Neural cell (in vitro differentiated cells): Measurements from ENCODE around the gene HMGXB4. TPM values are rescaled to one million over a fixed set of nuclear protein-coding genes. Genes with fewer than 3 reads are reported as not detected.

Source experiments
- H2AFZ ChIP-seq: fragments of 200-600, 300-800 bp; sonication (generic), shearing (Covaris generic); 2 replicates; pipeline ENCODE4 v1.6.0; 2014; ENCODE audit warnings: low read depth, mild to moderate bottlenecking, antibody characterized with exemption, low read length, moderate library complexity
- H3F3A ChIP-seq: fragments of 200-600 bp; shearing (Covaris generic); 2 replicates; pipeline ENCODE4 v1.6.1; 2016; ENCODE audit warnings: mild to moderate bottlenecking, moderate library complexity, mixed read lengths, antibody characterized with exemption, low read length; ENCODE audit not compliant: insufficient read depth, poor library complexity, severe bottlenecking
- H3K27ac ChIP-seq: fragments of 200-600, 300-800 bp; sonication (generic), shearing (Covaris generic); 2 replicates; pipeline ENCODE4 v1.5.1; 2014; ENCODE audit warnings: mild to moderate bottlenecking, low read length, moderate library complexity
- H3K27me3 ChIP-seq: fragments of 300-800, 200-600 bp; sonication (generic), shearing (Covaris generic); 2 replicates; pipeline ENCODE4 v1.6.0; 2014; ENCODE audit warnings: mild to moderate bottlenecking, low read depth, low read length, moderate library complexity; ENCODE audit not compliant: insufficient read depth
- H3K36me3 ChIP-seq: fragments of 300-800, 200-600 bp; sonication (generic), shearing (Covaris generic); 2 replicates; pipeline ENCODE4 v1.5.1; 2014; ENCODE audit warnings: mild to moderate bottlenecking, antibody characterized with exemption, low read length, moderate library complexity; ENCODE audit not compliant: insufficient read depth
- H3K4me2 ChIP-seq: fragments of 300-800, 200-600 bp; sonication (generic), shearing (Covaris generic); 2 replicates; pipeline ENCODE4 v1.6.0; 2014; ENCODE audit warnings: mild to moderate bottlenecking, low read length
- H3K4me3 ChIP-seq: fragments of 300-800, 200-600 bp; sonication (generic), shearing (Covaris generic); 2 replicates; pipeline ENCODE4 v1.5.1; 2014; ENCODE audit warnings: mild to moderate bottlenecking, low read length, moderate library complexity
- H3K79me2 ChIP-seq: fragments of 200-600 bp; shearing (Covaris generic); replicated peaks from 2 replicates; pipeline ENCODE4 v1.6.0; 2014; ENCODE audit warnings: mild to moderate bottlenecking, low read length, moderate library complexity; ENCODE audit not compliant: insufficient read depth
- H3K9ac ChIP-seq: fragments of 300-800, 200-600 bp; sonication (generic), shearing (Covaris generic); 2 replicates; pipeline ENCODE4 v1.6.1; 2016; ENCODE audit warnings: mild to moderate bottlenecking, low read length, mixed read lengths
- H3K9me2 ChIP-seq: fragments of 200-600 bp; shearing (Covaris generic); 2 replicates; pipeline ENCODE4 v1.6.1; 2016; ENCODE audit warnings: mild to moderate bottlenecking, low read length, mixed read lengths; ENCODE audit not compliant: insufficient read depth
- H3K9me3 ChIP-seq: fragments of 200-600, 300-800 bp; sonication (generic), shearing (Covaris generic); 2 replicates; pipeline ENCODE4 v1.6.1; 2016; ENCODE audit warnings: mild to moderate bottlenecking, mixed run types, low read length, moderate library complexity, mixed read lengths
- H4K20me1 ChIP-seq: fragments of 200-600 bp; shearing (Covaris generic); 2 replicates; pipeline ENCODE4 v1.6.1; 2016; ENCODE audit warnings: mild to moderate bottlenecking, mixed run types; ENCODE audit not compliant: insufficient read depth
- EP300 ChIP-seq: fragments of 450-650 bp; conservative IDR thresholded peaks from 2 replicates; pipeline ENCODE4 v1.6.1; 2014; ENCODE audit warnings: antibody characterized with exemption, mild to moderate bottlenecking, moderate library complexity; ENCODE audit not compliant: poor library complexity, severe bottlenecking
- EZH2 ChIP-seq: fragments of 200-600, 300-800 bp; shearing (Covaris generic), sonication (generic); IDR thresholded peaks from 2 replicates; pipeline ENCODE4 v1.6.1; 2014; ENCODE audit warnings: antibody characterized with exemption, low read length, borderline replicate concordance, mild to moderate bottlenecking; ENCODE audit not compliant: insufficient read depth, poor library complexity, severe bottlenecking
- MXI1 ChIP-seq: fragments of 450-650 bp; conservative IDR thresholded peaks from 2 replicates; pipeline ENCODE4 v1.6.1; 2014; ENCODE audit warnings: antibody characterized with exemption, mild to moderate bottlenecking; ENCODE audit not compliant: poor library complexity, severe bottlenecking
- POLR2AphosphoS5 ChIP-seq: IDR thresholded peaks from 2 replicates; pipeline ENCODE4 v1.6.1; 2012
- RAD21 ChIP-seq: fragments of 450-650 bp; conservative IDR thresholded peaks from 2 replicates; pipeline ENCODE4 v1.6.1; 2014; ENCODE audit warnings: antibody characterized with exemption, mild to moderate bottlenecking, moderate library complexity
- SMC3 ChIP-seq: fragments of 450-650 bp; conservative IDR thresholded peaks from 2 replicates; pipeline ENCODE4 v1.6.1; 2014; ENCODE audit warnings: antibody characterized with exemption, mild to moderate bottlenecking, moderate library complexity; ENCODE audit not compliant: poor library complexity
- TAF1 ChIP-seq: IDR thresholded peaks from 2 replicates; pipeline ENCODE4 v1.6.1; 2012; ENCODE audit warnings: low read depth
- polyA plus RNA-seq: library from polyadenylated mRNA; depleted of rRNA; stranded (reverse); fragments of >200 nt; gene quantifications from 2 replicates; pipeline ENCODE4 v1.2.3, GENCODE V29; 2014
- TF ChIP-seq, protein P1 (sequence below): fragments of 450-650 bp; IDR thresholded peaks from 2 replicates; pipeline ENCODE4 v1.5.1; 2014; ENCODE audit warnings: antibody characterized with exemption, mild to moderate bottlenecking, moderate library complexity; ENCODE audit not compliant: poor library complexity, severe bottlenecking
- TF ChIP-seq, protein P2 (sequence below): IDR thresholded peaks from 2 replicates; pipeline ENCODE4 v1.6.1; 2012; ENCODE audit warnings: borderline replicate concordance

Gene HMGXB4
- polyA plus RNA-seq, 1 donor from 2014 or later, result 20.0 TPM

DNA sequence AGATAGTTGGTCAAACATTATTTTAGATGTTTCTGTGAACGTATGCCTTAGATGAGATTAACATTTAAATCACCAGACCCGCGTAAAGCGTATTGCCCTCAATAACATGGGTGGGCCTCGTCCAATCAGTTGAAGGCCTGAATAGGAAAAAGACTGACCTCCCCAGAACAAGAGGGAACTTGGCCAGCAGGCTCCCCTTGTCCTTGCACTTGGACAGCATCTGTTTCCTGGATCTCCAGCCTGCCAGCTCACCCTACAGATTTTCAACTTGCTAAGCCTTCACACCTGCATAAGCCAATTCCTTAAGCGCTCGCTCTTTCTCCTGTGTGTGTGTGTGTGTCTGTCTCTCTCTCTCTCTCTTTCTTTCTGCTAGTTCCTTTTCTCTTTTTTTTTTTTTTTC is 50.6 kb downstream of the HMGXB4 start:
- H4K20me1 ChIP-seq, result no peaks in the 10 kb centered on the region
- H2AFZ ChIP-seq, result no peak overlapping the region
- no peaks in the 10 kb centered on the region for H3F3A ChIP-seq
- H3K27me3 ChIP-seq, result no peaks in the 10 kb centered on the region
- no peak overlapping the region for H3K4me2 ChIP-seq
- no peak for TF ChIP-seq MXI1
- no peak for TF ChIP-seq EP300
- no peak for TF ChIP-seq TAF1
- no peak for TF ChIP-seq POLR2AphosphoS5
- TF ChIP-seq RAD21, result no peak
- TF ChIP-seq, protein P1, sequence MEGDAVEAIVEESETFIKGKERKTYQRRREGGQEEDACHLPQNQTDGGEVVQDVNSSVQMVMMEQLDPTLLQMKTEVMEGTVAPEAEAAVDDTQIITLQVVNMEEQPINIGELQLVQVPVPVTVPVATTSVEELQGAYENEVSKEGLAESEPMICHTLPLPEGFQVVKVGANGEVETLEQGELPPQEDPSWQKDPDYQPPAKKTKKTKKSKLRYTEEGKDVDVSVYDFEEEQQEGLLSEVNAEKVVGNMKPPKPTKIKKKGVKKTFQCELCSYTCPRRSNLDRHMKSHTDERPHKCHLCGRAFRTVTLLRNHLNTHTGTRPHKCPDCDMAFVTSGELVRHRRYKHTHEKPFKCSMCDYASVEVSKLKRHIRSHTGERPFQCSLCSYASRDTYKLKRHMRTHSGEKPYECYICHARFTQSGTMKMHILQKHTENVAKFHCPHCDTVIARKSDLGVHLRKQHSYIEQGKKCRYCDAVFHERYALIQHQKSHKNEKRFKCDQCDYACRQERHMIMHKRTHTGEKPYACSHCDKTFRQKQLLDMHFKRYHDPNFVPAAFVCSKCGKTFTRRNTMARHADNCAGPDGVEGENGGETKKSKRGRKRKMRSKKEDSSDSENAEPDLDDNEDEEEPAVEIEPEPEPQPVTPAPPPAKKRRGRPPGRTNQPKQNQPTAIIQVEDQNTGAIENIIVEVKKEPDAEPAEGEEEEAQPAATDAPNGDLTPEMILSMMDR, result no peak
- no peak for TF ChIP-seq EZH2
- TF ChIP-seq, protein P2, sequence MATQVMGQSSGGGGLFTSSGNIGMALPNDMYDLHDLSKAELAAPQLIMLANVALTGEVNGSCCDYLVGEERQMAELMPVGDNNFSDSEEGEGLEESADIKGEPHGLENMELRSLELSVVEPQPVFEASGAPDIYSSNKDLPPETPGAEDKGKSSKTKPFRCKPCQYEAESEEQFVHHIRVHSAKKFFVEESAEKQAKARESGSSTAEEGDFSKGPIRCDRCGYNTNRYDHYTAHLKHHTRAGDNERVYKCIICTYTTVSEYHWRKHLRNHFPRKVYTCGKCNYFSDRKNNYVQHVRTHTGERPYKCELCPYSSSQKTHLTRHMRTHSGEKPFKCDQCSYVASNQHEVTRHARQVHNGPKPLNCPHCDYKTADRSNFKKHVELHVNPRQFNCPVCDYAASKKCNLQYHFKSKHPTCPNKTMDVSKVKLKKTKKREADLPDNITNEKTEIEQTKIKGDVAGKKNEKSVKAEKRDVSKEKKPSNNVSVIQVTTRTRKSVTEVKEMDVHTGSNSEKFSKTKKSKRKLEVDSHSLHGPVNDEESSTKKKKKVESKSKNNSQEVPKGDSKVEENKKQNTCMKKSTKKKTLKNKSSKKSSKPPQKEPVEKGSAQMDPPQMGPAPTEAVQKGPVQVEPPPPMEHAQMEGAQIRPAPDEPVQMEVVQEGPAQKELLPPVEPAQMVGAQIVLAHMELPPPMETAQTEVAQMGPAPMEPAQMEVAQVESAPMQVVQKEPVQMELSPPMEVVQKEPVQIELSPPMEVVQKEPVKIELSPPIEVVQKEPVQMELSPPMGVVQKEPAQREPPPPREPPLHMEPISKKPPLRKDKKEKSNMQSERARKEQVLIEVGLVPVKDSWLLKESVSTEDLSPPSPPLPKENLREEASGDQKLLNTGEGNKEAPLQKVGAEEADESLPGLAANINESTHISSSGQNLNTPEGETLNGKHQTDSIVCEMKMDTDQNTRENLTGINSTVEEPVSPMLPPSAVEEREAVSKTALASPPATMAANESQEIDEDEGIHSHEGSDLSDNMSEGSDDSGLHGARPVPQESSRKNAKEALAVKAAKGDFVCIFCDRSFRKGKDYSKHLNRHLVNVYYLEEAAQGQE, result no peak
- TF ChIP-seq SMC3, result no peak
- H3K27ac ChIP-seq, result no peak overlapping the region
- H3K4me3 ChIP-seq, result no peak overlapping the region
- no peaks in the 10 kb centered on the region for H3K9me2 ChIP-seq
- H3K9ac ChIP-seq, result no peak overlapping the region
- H3K9me3 ChIP-seq, result no peaks in the 10 kb centered on the region
- no peaks in the 10 kb centered on the region for H3K36me3 ChIP-seq
- H3K79me2 ChIP-seq, result no peaks in the 10 kb centered on the region

DNA sequence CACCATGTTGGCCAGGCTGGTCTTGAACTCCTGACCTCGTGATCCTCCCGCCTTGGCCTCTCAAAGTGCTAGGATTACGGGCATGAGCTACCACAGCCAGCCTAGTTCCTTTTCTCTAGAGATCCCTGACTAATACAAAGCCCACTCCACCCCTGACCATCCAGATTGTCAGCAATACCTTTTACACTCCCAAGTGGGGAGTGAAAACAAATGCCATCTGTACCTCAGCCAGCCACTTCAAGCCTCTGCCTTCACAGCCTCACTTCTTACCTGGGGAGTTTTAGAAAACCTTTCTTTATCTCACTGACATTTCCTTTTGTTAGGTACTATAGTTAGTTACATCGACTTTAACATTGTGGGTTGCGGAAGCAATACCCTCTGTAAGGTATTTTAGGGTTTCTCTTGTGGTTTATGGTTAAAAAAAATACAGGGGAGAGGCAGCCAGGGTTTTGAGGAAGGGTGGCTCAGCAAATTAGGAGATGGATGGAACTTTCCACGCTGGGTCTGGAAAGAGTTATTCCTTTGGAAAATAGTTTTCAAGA is 51.3 kb downstream of the HMGXB4 start:
- H3K9ac ChIP-seq, result no peak overlapping the region
- TF ChIP-seq EP300 (no peak), EZH2 (no peak), MXI1 (no peak), TAF1 (no peak)
- TF ChIP-seq, protein P1, result no peak
- TF ChIP-seq, protein P2, result no peak
- H2AFZ ChIP-seq, result no peak overlapping the region
- no peak overlapping the region for H3K4me3 ChIP-seq
- H3F3A ChIP-seq, result no peaks in the 10 kb centered on the region
- no peaks in the 10 kb centered on the region for H3K36me3 ChIP-seq
- H4K20me1 ChIP-seq, result no peaks in the 10 kb centered on the region
- H3K79me2 ChIP-seq, result no peaks in the 10 kb centered on the region
- no peaks in the 10 kb centered on the region for H3K9me3 ChIP-seq
- H3K9me2 ChIP-seq, result no peaks in the 10 kb centered on the region
- H3K4me2 ChIP-seq, result no peak overlapping the region
- no peaks in the 10 kb centered on the region for H3K27me3 ChIP-seq
- no peak overlapping the region for H3K27ac ChIP-seq
